ENCODE measurements around the gene EMSY. TPM values are rescaled to one million over a fixed set of nuclear protein-coding genes. Genes with fewer than 3 reads are reported as not detected.

Gene EMSY
- total and polyA plus RNA-seq, 2 of the 13 experiments (the other 11 are each of a cell fraction or from before 2014, with no cell fraction given): 11.6 to 18.5 TPM

- TF ChIP-seq ZNF121 (CRISPR knock-in tag; IDR thresholded peaks at IDR 0.05): no peak
- TF ChIP-seq KLF12 (CRISPR knock-in tag; IDR thresholded peaks at IDR 0.05; ENCODE audit: borderline replicate concordance): no peak
- TF ChIP-seq SNAPC2 (CRISPR knock-in tag; IDR thresholded peaks at IDR 0.05): no peak
Measured at GRCh38 chr11:76588455-76589325, 143.9 kb downstream of the EMSY start (continued).

GRCh38 chr11:76589477-76589876, 144.7 kb downstream of the EMSY start:
- POLR2A ChIA-PET: no interaction called here
- Histone ChIP-seq H3K79me2 (ENCODE audit: insufficient read depth, low read length) (no peaks in the 10 kb centered on the region), H4K20me1 (ENCODE audit: insufficient read depth, low read length) (no peaks in the 10 kb centered on the region), H3K4me2 (ENCODE audit: low read depth, low read length) (no peak overlapping the region), H3K27me3 (ENCODE audit: control insufficient read depth in 1 of 2, insufficient read depth in 2 of 2, low read length in 2 of 2) (peaks cover 0 to 16% of the 10 kb centered on the region in 2 experiments; a peak in 2 of 5 replicates), H3K36me3 (replicated peaks in 1 of 2; ENCODE audit: control insufficient read depth in 1 of 2, insufficient read depth in 2 of 2, low read length in 2 of 2) (no peaks in the 10 kb centered on the region), H3K4me1 (ENCODE audit: insufficient read depth, low read length) (no peaks in the 10 kb centered on the region), H3K9me3 (ENCODE audit: low read length) (no peaks in the 10 kb centered on the region), H3K27ac (ENCODE audit: extremely low read length, insufficient read depth, low read length) (no peak overlapping the region), H2AFZ (ENCODE audit: low read length) (no peak overlapping the region), H3K9ac (ENCODE audit: insufficient read depth, low read depth, low read length) (no peak overlapping the region), H3K4me3 (replicated peaks in 1 of 3; ENCODE audit: insufficient read depth in 1 of 3, low read depth in 2 of 3, low read length in 3 of 3) (no peak overlapping the region)
- ATAC-seq (peak; percentile 22; the same call in 1 of the 3 replicates), FAIRE-seq (no peak), DNase-seq (ENCODE audit: low spot score) (no peak)
- BruUV-seq (replicated peaks): no TSS peak
- in situ Hi-C loops (cut with HindIII; ENCODE audit: extremely low pct_ligation_motif_present, low pct_unique_long_range_greater_than_20kb) (no loop called here), intact Hi-C loops (cut with micrococcal nuclease; ENCODE audit: unreplicated experiment) (no loop called here)
- WGBS (ENCODE audit: low lambda C conversion rate): 54% methylated on average over 3 of the region's 10 CpGs
- CTCF ChIA-PET (ENCODE audit: low intra/inter-chr PET ratio, low total read pairs): no interaction called here
- no peak for TF ChIP-seq ATF3 (CRISPR knock-in tag; IDR thresholded peaks at IDR 0.05)
- no peak for TF ChIP-seq ZNF576 (CRISPR knock-in tag; IDR thresholded peaks at IDR 0.05)
- TF ChIP-seq DPF2 (CRISPR knock-in tag; IDR thresholded peaks at IDR 0.05; ENCODE audit: borderline replicate concordance, low read depth): no peak
- no peak for TF ChIP-seq ZNF83 (CRISPR knock-in tag; IDR thresholded peaks at IDR 0.05; ENCODE audit: borderline replicate concordance)
- no peak for TF ChIP-seq PCBP2 (optimal IDR thresholded peaks at IDR 0.05; ENCODE audit: low read depth, low read length, poor library complexity, severe bottlenecking)
- TF ChIP-seq ZNF800 (CRISPR knock-in tag; IDR thresholded peaks at IDR 0.05): no peak
- TF ChIP-seq TARDBP (CRISPR knock-in tag; IDR thresholded peaks at IDR 0.05): no peak
- no peak for TF ChIP-seq ZNF232 (CRISPR knock-in tag; IDR thresholded peaks at IDR 0.05; ENCODE audit: borderline replicate concordance)
- no peak for TF ChIP-seq ELF4 (CRISPR knock-in tag; IDR thresholded peaks at IDR 0.05; ENCODE audit: borderline replicate concordance)
- no peak for TF ChIP-seq NRL (CRISPR knock-in tag; IDR thresholded peaks at IDR 0.05; ENCODE audit: borderline replicate concordance)
- no peak for TF ChIP-seq BRD4 (CRISPR knock-in tag; IDR thresholded peaks at IDR 0.05)
- TF ChIP-seq IRF2 (CRISPR knock-in tag; IDR thresholded peaks at IDR 0.05): no peak
- TF ChIP-seq POLR2AphosphoS5 (IDR thresholded peaks at IDR 0.05; ENCODE audit: low read depth, low read length): no peak
